HFF-Myc (cell line): ENCODE measurements around the gene GALNT9.

ENCODE experiments used
- DNase-seq: peaks from one replicate; pipeline ENCODE4 v3.0.0-alpha.2; 2011; ENCODE audit warnings: low read depth; ENCODE audit errors: extremely low read depth
- H3K4me3 ChIP-seq: replicated peaks from 2 replicates; pipeline ENCODE4 v1.5.1; 2011; ENCODE audit warnings: low read depth, mild to moderate bottlenecking, control low read depth, low read length
- CTCF ChIP-seq: IDR thresholded peaks from 2 replicates; pipeline ENCODE4 v1.5.1; 2012; ENCODE audit warnings: mild to moderate bottlenecking, low read depth, low read length, control low read depth; ENCODE audit errors: missing control alignments

The GALNT9 gene

GRCh38 chr12:132357623-132358186 is 28.3 kb upstream of the GALNT9 start:
- TF ChIP-seq CTCF = no peak
- H3K4me3 ChIP-seq = no peak overlapping the region
- DNase-seq = no peak

GRCh38 chr12:132356691-132357622 is 27.6 kb upstream of the GALNT9 start:
- H3K4me3 ChIP-seq = no peak overlapping the region
- DNase-seq = peak; percentile 29
- no peak for TF ChIP-seq CTCF

- no peak for DNase-seq
- TF ChIP-seq CTCF = no peak
- H3K4me3 ChIP-seq = no peak overlapping the region
These were observed 26.6 kb upstream of the GALNT9 start for GRCh38 chr12:132355742-132356681.

GRCh38 chr12:132354982-132355680 is 25.7 kb upstream of the GALNT9 start:
- no peak overlapping the region for H3K4me3 ChIP-seq
- DNase-seq = no peak
- no peak for TF ChIP-seq CTCF

GRCh38 chr12:132354211-132354981 is 25.0 kb upstream of the GALNT9 start:
- TF ChIP-seq CTCF = no peak
- no peak overlapping the region for H3K4me3 ChIP-seq
- DNase-seq = no peak

- no peak for TF ChIP-seq CTCF
These were observed 24.4 kb upstream of the GALNT9 start for GRCh38 chr12:132353811-132354210.

More at GRCh38 chr12:132353811-132354210, 24.4 kb upstream of the GALNT9 start:
- no peak overlapping the region for H3K4me3 ChIP-seq
- no peak for DNase-seq
